Cardiac muscle cell (in vitro differentiated cells and primary cell): Measurements from ENCODE around the gene PRRC2B. TPM values are rescaled to one million over a fixed set of nuclear protein-coding genes. Genes with fewer than 3 reads are reported as not detected.

Source experiments
- DNase-seq, 2 donors: peaks; one replicate each; pipeline versions ENCODE4 v3.0.0 to v3.0.0-alpha.2; 2010 to 2017; ENCODE audit warnings: low read depth in 1 of 2, low spot score in 1 of 2
- H3K27ac ChIP-seq: fragments of 200-600 bp; sonication (generic); 2 replicates; pipeline ENCODE4 v1.5.1; 2016
- H3K27me3 ChIP-seq: fragments of 200-600 bp; sonication (generic); 2 replicates; pipeline ENCODE4 v1.6.0; 2016; ENCODE audit warnings: control low read depth
- H3K36me3 ChIP-seq: fragments of 200-600 bp; sonication (generic); 2 replicates; pipeline ENCODE4 v1.5.1; 2016; ENCODE audit warnings: control low read depth
- H3K4me1 ChIP-seq: fragments of 200-600 bp; sonication (generic); 2 replicates; pipeline ENCODE4 v1.8.1; 2017; ENCODE audit warnings: low read depth, mild to moderate bottlenecking, mixed run types
- H3K4me3 ChIP-seq: fragments of 200-600 bp; sonication (generic); 2 replicates; pipeline ENCODE4 v1.5.1; 2016; ENCODE audit warnings: mild to moderate bottlenecking
- H3K9me3 ChIP-seq: fragments of 200-600 bp; sonication (generic); 2 replicates; pipeline ENCODE4 v1.5.1; 2017; ENCODE audit warnings: low read depth, mild to moderate bottlenecking, control low read depth
- CTCF ChIP-seq: IDR thresholded peaks from 2 replicates; pipeline ENCODE4 v1.5.1; 2012; ENCODE audit warnings: low read depth, mild to moderate bottlenecking, low read length
- polyA plus RNA-seq: library from polyadenylated mRNA; unstranded; fragments of >200 nt; fragmentation: Nextera tagmentation; extraction: Ambion mirVana; gene quantifications from 2 replicates; pipeline ENCODE4 v1.2.1, GENCODE V29; 2016
- total RNA-seq: library from RNA; depleted of rRNA; stranded (reverse); fragments of >200 nt; gene quantifications from 2 replicates; pipeline ENCODE4 v1.2.3, GENCODE V29; 2016

Gene PRRC2B
- total and polyA plus RNA-seq, 2 experiments from 2014 or later = 71.1 to 259 TPM

DNA sequence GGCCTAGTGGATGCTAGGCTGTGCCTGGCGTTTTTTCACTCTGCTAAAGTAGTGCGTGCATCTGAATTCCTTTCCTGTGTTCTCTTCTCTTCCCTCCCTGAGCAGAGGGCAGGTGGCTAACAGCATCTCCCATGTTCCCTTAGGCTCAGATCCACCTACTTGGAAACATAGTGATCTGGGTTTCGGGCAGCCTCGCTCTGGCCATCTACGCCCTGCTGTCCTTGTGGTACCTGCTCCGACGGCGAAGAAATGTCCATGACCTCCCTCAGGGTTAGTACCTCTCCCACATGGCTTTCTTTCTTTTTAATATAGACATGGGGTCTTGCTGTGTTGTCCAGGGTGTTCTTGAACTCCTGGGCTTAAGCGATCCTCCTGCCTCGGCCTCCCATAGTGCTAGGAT, 127.3 kb downstream of the PRRC2B start:
- no peak for TF ChIP-seq CTCF
- H3K4me1 ChIP-seq = peaks cover 8% of the 10 kb centered on the region
- peaks cover 53% of the 10 kb centered on the region for H3K36me3 ChIP-seq
- no peak overlapping the region for H3K27ac ChIP-seq
- no peaks in the 10 kb centered on the region for H3K9me3 ChIP-seq
- DNase-seq = no peak
- no peaks in the 10 kb centered on the region for H3K27me3 ChIP-seq
- no peak overlapping the region for H3K4me3 ChIP-seq

DNA sequence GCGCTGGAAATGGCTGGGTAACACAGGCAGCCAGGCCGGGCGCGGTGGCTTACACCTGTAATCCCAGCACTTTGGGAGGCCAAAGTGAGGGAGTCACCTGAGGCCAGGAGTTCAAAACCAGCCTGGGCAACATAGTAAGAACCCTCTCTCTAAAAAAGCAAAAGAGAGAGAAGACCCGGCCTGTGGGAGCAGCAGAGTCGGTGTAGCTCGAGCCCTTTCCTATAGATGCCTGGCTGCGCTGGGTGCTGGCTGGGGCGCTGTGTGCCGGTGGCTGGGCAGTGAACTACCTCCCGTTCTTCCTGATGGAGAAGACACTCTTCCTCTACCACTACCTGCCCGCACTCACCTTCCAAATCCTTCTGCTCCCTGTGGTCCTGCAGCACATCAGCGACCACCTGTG, 127.9 kb downstream of the PRRC2B start:
- Histone ChIP-seq H3K4me3 (no peak overlapping the region), H3K27me3 (no peaks in the 10 kb centered on the region), H3K4me1 (peaks cover 8% of the 10 kb centered on the region), H3K27ac (no peak overlapping the region), H3K9me3 (no peaks in the 10 kb centered on the region), H3K36me3 (peaks cover 47% of the 10 kb centered on the region)
- no peak for TF ChIP-seq CTCF
- DNase-seq = no peak

DNA sequence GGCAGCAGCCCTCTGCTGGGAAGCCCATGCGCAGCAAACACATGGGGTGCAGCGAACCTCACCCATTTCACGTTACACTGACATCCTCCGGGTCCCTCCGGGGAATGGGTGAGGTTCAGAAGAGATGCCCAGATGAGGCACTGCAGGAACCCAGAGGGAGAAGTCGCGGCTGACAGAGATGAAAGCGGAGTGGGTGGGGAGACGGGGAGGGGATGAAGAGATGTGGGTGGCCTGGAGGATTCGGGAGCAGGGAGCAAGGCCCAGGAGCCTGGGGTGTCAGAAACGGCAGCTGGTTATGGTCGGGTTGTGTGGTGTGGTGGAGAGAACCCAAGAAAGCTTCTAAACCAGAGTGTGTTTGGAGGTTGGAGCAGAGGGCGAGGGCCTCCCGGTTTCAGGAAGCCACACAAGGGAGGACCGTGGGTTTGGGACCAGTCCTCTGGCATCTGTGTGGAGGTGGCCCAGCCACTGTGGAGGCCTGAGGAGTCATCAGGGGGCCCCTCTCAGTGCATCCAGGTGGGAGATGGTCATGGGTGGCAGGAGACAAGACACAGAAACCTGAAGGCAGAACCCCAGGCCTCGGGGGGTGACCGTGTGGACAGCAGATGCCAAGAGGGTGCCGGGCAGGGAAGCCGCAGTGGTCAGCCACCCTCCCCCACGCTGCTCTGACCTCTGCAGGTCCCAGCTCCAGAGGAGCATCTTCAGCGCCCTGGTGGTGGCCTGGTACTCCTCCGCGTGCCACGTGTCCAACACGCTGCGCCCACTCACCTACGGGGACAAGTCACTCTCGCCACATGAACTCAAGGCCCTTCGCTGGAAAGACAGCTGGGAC, 128.6 kb downstream of the PRRC2B start:
- no peak for TF ChIP-seq CTCF
- H3K36me3 ChIP-seq = peaks cover 47% of the 10 kb centered on the region
- DNase-seq = no peak
- H3K4me1 ChIP-seq = peaks cover 8% of the 10 kb centered on the region
- H3K27ac ChIP-seq = no peak overlapping the region
- no peak overlapping the region for H3K4me3 ChIP-seq
- H3K9me3 ChIP-seq = no peaks in the 10 kb centered on the region
- no peaks in the 10 kb centered on the region for H3K27me3 ChIP-seq

GRCh38 chr9:131523086-131523388, 129.2 kb downstream of the PRRC2B start:
- Histone ChIP-seq H3K4me1 (peaks cover 2% of the 10 kb centered on the region), H3K4me3 (no peak overlapping the region), H3K27me3 (no peaks in the 10 kb centered on the region), H3K27ac (no peak overlapping the region), H3K36me3 (peaks cover 46% of the 10 kb centered on the region), H3K9me3 (no peaks in the 10 kb centered on the region)
- no peak for DNase-seq
- TF ChIP-seq CTCF = no peak

DNA sequence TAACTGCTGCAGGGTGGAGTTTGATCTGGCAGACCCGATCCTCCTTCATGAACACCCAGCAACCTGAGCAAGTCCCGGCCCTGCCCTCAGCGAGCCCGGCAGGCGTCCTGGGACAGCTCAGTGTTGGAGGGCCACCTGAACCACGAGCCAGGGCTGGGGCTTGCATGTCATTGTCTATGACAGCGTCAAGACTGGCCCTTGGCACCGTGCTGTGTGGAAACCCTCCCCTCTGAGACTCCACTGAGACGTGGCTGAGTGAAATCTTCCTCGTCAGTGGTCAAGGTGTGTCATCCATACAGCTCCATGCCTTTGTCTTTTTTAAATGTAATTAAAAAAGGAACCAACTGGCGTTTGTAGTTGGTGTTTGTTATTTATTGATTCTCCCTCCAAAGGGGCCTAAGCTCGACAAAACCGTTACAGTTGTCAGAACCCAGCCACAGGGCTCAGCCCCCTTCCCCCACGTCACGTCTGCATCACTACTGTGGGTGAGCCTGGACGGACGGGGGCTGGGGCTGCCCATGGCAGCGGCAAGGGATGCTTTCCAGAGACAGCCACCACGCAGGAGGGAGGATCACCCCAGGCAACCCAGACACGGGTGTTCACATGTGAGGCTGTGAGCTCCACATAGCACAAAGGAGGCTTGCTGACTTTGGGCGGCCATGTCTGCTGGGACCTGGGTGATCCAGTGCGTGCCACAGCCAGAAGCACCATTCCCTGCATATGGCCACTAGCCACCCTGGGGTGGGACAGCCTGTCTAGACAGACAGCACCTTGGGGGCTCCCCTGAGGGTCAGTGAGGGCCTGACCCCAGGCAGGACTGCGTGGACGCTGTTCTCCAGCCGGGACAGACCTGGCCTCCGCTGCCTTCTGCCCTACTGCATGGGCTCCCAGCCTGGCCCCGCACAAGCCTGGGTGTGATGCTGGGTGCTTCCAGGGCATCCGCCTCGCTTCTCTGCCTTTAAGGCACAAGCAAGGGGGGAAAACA, 129.9 kb downstream of the PRRC2B start:
- no peaks in the 10 kb centered on the region for H3K4me1 ChIP-seq
- H3K27ac ChIP-seq = peak overlapping the region; percentile 68
- no peak for DNase-seq
- H3K27me3 ChIP-seq = no peaks in the 10 kb centered on the region
- TF ChIP-seq CTCF = no peak
- H3K4me3 ChIP-seq = no peak overlapping the region
- H3K9me3 ChIP-seq = no peaks in the 10 kb centered on the region
- peaks cover 47% of the 10 kb centered on the region for H3K36me3 ChIP-seq
